Smooth muscle cell (in vitro differentiated cells): ENCODE measurements around the gene SS18L1. TPM values are rescaled to one million over a fixed set of nuclear protein-coding genes. Genes with fewer than 3 reads are reported as not detected.

Experiments used
- DNase-seq: peaks from one replicate; lab custom pipeline; 2025; ENCODE audit not compliant: unreplicated experiment; lab: John Stamatoyannopoulos, UW
- H2AFZ ChIP-seq: fragments of 200-600 bp; sonication (generic); 2 replicates; pipeline ENCODE4 v1.6.0; 2016; ENCODE audit warnings: antibody characterized with exemption, low read depth, mild to moderate bottlenecking
- H3F3A ChIP-seq: fragments of 200-600 bp; sonication (generic); 2 replicates; pipeline ENCODE4 v1.6.0; 2017; ENCODE audit warnings: antibody characterized with exemption, low read depth
- H3K27ac ChIP-seq: fragments of 200-600 bp; sonication (generic); 2 replicates; pipeline ENCODE4 v1.5.1; 2016; ENCODE audit warnings: low read depth, mild to moderate bottlenecking
- H3K27me3 ChIP-seq: fragments of 200-600 bp; sonication (generic); 2 replicates; pipeline ENCODE4 v1.6.1; 2016; ENCODE audit warnings: low read depth, mild to moderate bottlenecking
- H3K36me3 ChIP-seq: fragments of 200-600 bp; sonication (generic); 2 replicates; pipeline ENCODE4 v1.5.1; 2016; ENCODE audit warnings: low read depth
- H3K4me1 ChIP-seq: fragments of 200-600 bp; sonication (generic); 2 replicates; pipeline ENCODE4 v1.5.1; 2016; ENCODE audit warnings: low read depth
- H3K4me2 ChIP-seq: fragments of 200-600 bp; sonication (generic); 2 replicates; pipeline ENCODE4 v1.6.0; 2016; ENCODE audit warnings: mild to moderate bottlenecking
- H3K4me3 ChIP-seq: fragments of 200-600 bp; sonication (generic); 2 replicates; pipeline ENCODE4 v1.5.1; 2016; ENCODE audit warnings: mild to moderate bottlenecking
- H3K79me2 ChIP-seq: fragments of 200-600 bp; sonication (generic); 2 replicates; pipeline ENCODE4 v1.6.0; 2016; ENCODE audit warnings: low read depth, mild to moderate bottlenecking
- H3K9ac ChIP-seq: fragments of 200-600 bp; sonication (generic); 2 replicates; pipeline ENCODE4 v1.6.0; 2016; ENCODE audit warnings: low read depth
- H3K9me3 ChIP-seq: fragments of 200-600 bp; sonication (generic); replicated peaks from 2 replicates; pipeline ENCODE4 v1.5.1; 2016; ENCODE audit warnings: low read depth
- H4K20me1 ChIP-seq: fragments of 200-600 bp; sonication (generic); 2 replicates; pipeline ENCODE4 v1.6.0; 2016; ENCODE audit warnings: low read depth
- CTCF ChIP-seq: fragments of 200-600 bp; sonication (generic); IDR thresholded peaks from 2 replicates; pipeline ENCODE4 v1.5.1; 2017; ENCODE audit warnings: borderline replicate concordance, mild to moderate bottlenecking, antibody characterized with exemption; ENCODE audit not compliant: insufficient read depth, poor library complexity, severe bottlenecking
- WGBS: methylation state at CpG from one replicate; pipeline ENCODE4 v1.1.7; 2016; ENCODE audit warnings: low lambda C conversion rate; 5-methylcytosine and 5-hydroxymethylcytosine counted together
- polyA plus RNA-seq: library from polyadenylated mRNA; unstranded; fragments of >200 nt; fragmentation: Nextera tagmentation; extraction: Ambion mirVana; gene quantifications from 2 replicates; pipeline ENCODE4 v1.2.1, GENCODE V29; 2016
- total RNA-seq: library from RNA; depleted of rRNA; stranded (reverse); fragments of >200 nt; gene quantifications from 2 replicates; pipeline ENCODE4 v1.2.3, GENCODE V29; 2014

SS18L1 gene
- total and polyA plus RNA-seq, 2 experiments from 2014 or later = 2.3 to 10.1 TPM

- H2AFZ ChIP-seq = no peak overlapping the region
- no peak overlapping the region for H3K4me2 ChIP-seq
- H3K4me1 ChIP-seq = peaks cover 5% of the 10 kb centered on the region
- no peaks in the 10 kb centered on the region for H3K27me3 ChIP-seq
- no peak overlapping the region for H3K4me3 ChIP-seq
- no peaks in the 10 kb centered on the region for H3K9me3 ChIP-seq
- 70% methylated on average over 8 of the region's 8 CpGs for whole genome bisulfite sequencing
- H3F3A ChIP-seq = peaks cover 61% of the 10 kb centered on the region
- peak; percentile 6 for DNase-seq
- peaks cover 86% of the 10 kb centered on the region for H4K20me1 ChIP-seq
- no peaks in the 10 kb centered on the region for H3K36me3 ChIP-seq
- peak; percentile 77 for TF ChIP-seq CTCF
- H3K27ac ChIP-seq = no peak overlapping the region
- peaks cover 27% of the 10 kb centered on the region for H3K79me2 ChIP-seq
- H3K9ac ChIP-seq = no peak overlapping the region
Measured at GRCh38 chr20:62136283-62137091, 7.1 kb upstream of the SS18L1 start.

- no peak overlapping the region for H3K4me3 ChIP-seq
- no peak for DNase-seq
- no peak overlapping the region for H3K27ac ChIP-seq
- peaks cover 61% of the 10 kb centered on the region for H3F3A ChIP-seq
- H3K4me1 ChIP-seq = peaks cover 10% of the 10 kb centered on the region
- no peak overlapping the region for H3K4me2 ChIP-seq
- H3K9ac ChIP-seq = no peak overlapping the region
- 88% methylated on average over 6 of the region's 6 CpGs for WGBS
- H4K20me1 ChIP-seq = peaks cover 86% of the 10 kb centered on the region
- H3K36me3 ChIP-seq = no peaks in the 10 kb centered on the region
- peaks cover 33% of the 10 kb centered on the region for H3K79me2 ChIP-seq
- H3K27me3 ChIP-seq = no peaks in the 10 kb centered on the region
- no peak for TF ChIP-seq CTCF
- no peaks in the 10 kb centered on the region for H3K9me3 ChIP-seq
- H2AFZ ChIP-seq = no peak overlapping the region
Measured at GRCh38 chr20:62137092-62137384, 6.5 kb upstream of the SS18L1 start.

- Histone ChIP-seq H3K4me3 (no peak overlapping the region), H2AFZ (no peak overlapping the region), H3K27me3 (no peaks in the 10 kb centered on the region), H3K9ac (no peak overlapping the region), H4K20me1 (peaks cover 85% of the 10 kb centered on the region), H3F3A (peaks cover 61% of the 10 kb centered on the region), H3K9me3 (no peaks in the 10 kb centered on the region), H3K79me2 (peaks cover 39% of the 10 kb centered on the region), H3K4me1 (peaks cover 11% of the 10 kb centered on the region), H3K27ac (no peak overlapping the region), H3K36me3 (no peaks in the 10 kb centered on the region), H3K4me2 (no peak overlapping the region)
- DNase-seq = no peak
- 94% methylated on average over 8 of the region's 8 CpGs for WGBS
- no peak for TF ChIP-seq CTCF
Measured at GRCh38 chr20:62137478-62138203, 5.9 kb upstream of the SS18L1 start.
